HEK293 (cell line): Measurements from ENCODE around the gene ACP7.

Source experiments
- BCL11B ChIP-seq: fragments of 450-650 bp; formaldehyde crosslinking; IDR thresholded peaks from 2 replicates; pipeline ENCODE4 v1.5.1; 2016; ENCODE audit warnings: low read depth, missing biosample characterization, missing genetic modification characterization
- EGR2 ChIP-seq: fragments of 450-650 bp; formaldehyde crosslinking; IDR thresholded peaks from 2 replicates; pipeline ENCODE4 v1.5.1; 2016; ENCODE audit warnings: low read depth, missing biosample characterization, missing genetic modification characterization
- HOXC10 ChIP-seq: sonication (generic); formaldehyde crosslinking; IDR thresholded peaks from 2 replicates; pipeline ENCODE4 v1.8.1; 2023; ENCODE audit warnings: mild to moderate bottlenecking, missing genetic modification reagents
- KLF1 ChIP-seq: fragments of 450-650 bp; formaldehyde crosslinking; IDR thresholded peaks from 2 replicates; pipeline ENCODE4 v1.5.1; 2016; ENCODE audit warnings: missing biosample characterization, missing genetic modification characterization
- KLF16 ChIP-seq: fragments of 450-650 bp; formaldehyde crosslinking; IDR thresholded peaks from 2 replicates; pipeline ENCODE4 v1.5.1; 2017; ENCODE audit warnings: missing biosample characterization, missing genetic modification characterization
- MEIS1 ChIP-seq: sonication (generic); formaldehyde crosslinking; IDR thresholded peaks from 2 replicates; pipeline ENCODE4 v1.8.1; 2022; ENCODE audit warnings: missing genetic modification reagents, mild to moderate bottlenecking, borderline replicate concordance
- PRDM2 ChIP-seq: fragments of 450-650 bp; formaldehyde crosslinking; IDR thresholded peaks from 2 replicates; pipeline ENCODE4 v1.5.1; 2016; ENCODE audit warnings: missing biosample characterization, missing genetic modification characterization, borderline replicate concordance
- RBAK ChIP-seq: fragments of 450-650 bp; formaldehyde crosslinking; IDR thresholded peaks from 2 replicates; pipeline ENCODE4 v1.5.1; 2016; ENCODE audit warnings: missing biosample characterization, missing genetic modification characterization
- SP2 ChIP-seq: fragments of 450-650 bp; formaldehyde crosslinking; IDR thresholded peaks from 2 replicates; pipeline ENCODE4 v1.5.1; 2016; ENCODE audit warnings: missing biosample characterization, missing genetic modification characterization
- ZBTB8A ChIP-seq: fragments of 450-650 bp; formaldehyde crosslinking; IDR thresholded peaks from 2 replicates; pipeline ENCODE4 v1.5.1; 2016; ENCODE audit warnings: missing biosample characterization, missing genetic modification characterization
- ZNF112 ChIP-seq: fragments of 450-650 bp; formaldehyde crosslinking; IDR thresholded peaks from 2 replicates; pipeline ENCODE4 v1.5.0; 2017; ENCODE audit warnings: missing biosample characterization, missing genetic modification characterization
- ZNF114 ChIP-seq: fragments of 450-650 bp; formaldehyde crosslinking; IDR thresholded peaks from 2 replicates; pipeline ENCODE4 v1.5.0; 2017; ENCODE audit warnings: missing biosample characterization, missing genetic modification characterization
- ZNF174 ChIP-seq: fragments of 450-650 bp; formaldehyde crosslinking; IDR thresholded peaks from 2 replicates; pipeline ENCODE4 v1.5.0; 2017; ENCODE audit warnings: missing biosample characterization, mild to moderate bottlenecking, missing genetic modification characterization
- ZNF184 ChIP-seq: fragments of 450-650 bp; IDR thresholded peaks from 2 replicates; pipeline ENCODE4 v1.5.1; 2018; ENCODE audit warnings: missing biosample characterization, mild to moderate bottlenecking, missing genetic modification characterization
- ZNF211 ChIP-seq: fragments of 450-650 bp; formaldehyde crosslinking; IDR thresholded peaks from 2 replicates; pipeline ENCODE4 v1.5.1; 2016; ENCODE audit warnings: low read depth, missing biosample characterization, missing genetic modification characterization
- ZNF223 ChIP-seq: fragments of 450-650 bp; formaldehyde crosslinking; IDR thresholded peaks from 2 replicates; pipeline ENCODE4 v1.5.1; 2016; ENCODE audit warnings: missing biosample characterization, missing genetic modification characterization
- ZNF266 ChIP-seq: fragments of 450-650 bp; formaldehyde crosslinking; IDR thresholded peaks from 2 replicates; pipeline ENCODE4 v1.5.1; 2016; ENCODE audit warnings: missing biosample characterization, missing genetic modification characterization, low read depth
- ZNF292 ChIP-seq: fragments of 450-650 bp; formaldehyde crosslinking; IDR thresholded peaks from 2 replicates; pipeline ENCODE4 v1.5.1; 2016; ENCODE audit warnings: low read depth, missing biosample characterization, missing genetic modification characterization, borderline replicate concordance
- ZNF518A ChIP-seq: fragments of 450-650 bp; formaldehyde crosslinking; conservative IDR thresholded peaks from 2 replicates; pipeline ENCODE4 v1.5.1; 2016; ENCODE audit warnings: low read depth, missing biosample characterization, missing genetic modification characterization
- ZNF548 ChIP-seq: fragments of 450-650 bp; formaldehyde crosslinking; IDR thresholded peaks from 2 replicates; pipeline ENCODE4 v1.5.1; 2016; ENCODE audit warnings: missing biosample characterization, missing genetic modification characterization
- ZNF660 ChIP-seq: fragments of 450-650 bp; IDR thresholded peaks from 2 replicates; pipeline ENCODE4 v1.5.1; 2018; ENCODE audit warnings: missing biosample characterization, mild to moderate bottlenecking, missing genetic modification characterization
- ZNF837 ChIP-seq: fragments of 450-650 bp; formaldehyde crosslinking; IDR thresholded peaks from 2 replicates; pipeline ENCODE4 v1.5.1; 2016; ENCODE audit warnings: missing biosample characterization, missing genetic modification characterization
- ZNF843 ChIP-seq: fragments of 450-650 bp; formaldehyde crosslinking; IDR thresholded peaks from 2 replicates; pipeline ENCODE4 v1.5.1; 2016; ENCODE audit warnings: missing biosample characterization, missing genetic modification characterization
- ZXDB ChIP-seq: fragments of 450-650 bp; formaldehyde crosslinking; IDR thresholded peaks from 2 replicates; pipeline ENCODE4 v1.5.1; 2016; ENCODE audit warnings: missing biosample characterization, missing genetic modification characterization
- TF ChIP-seq, protein P1 (sequence below): IDR thresholded peaks from 2 replicates; pipeline ENCODE4 v1.6.1; 2011; ENCODE audit warnings: mild to moderate bottlenecking, low read depth, low read length, borderline replicate concordance
- TF ChIP-seq, protein P2 (sequence below): fragments of 450-650 bp; formaldehyde crosslinking; IDR thresholded peaks from 2 replicates; pipeline ENCODE4 v1.5.1; 2016; ENCODE audit warnings: missing biosample characterization, missing genetic modification characterization

ACP7 gene

GRCh38 chr19:39156326-39157230 lies 72.4 kb downstream of the ACP7 start (continued):
- TF ChIP-seq ZBTB8A (tag by site-specific recombination), result peak; percentile 55
- TF ChIP-seq ZNF837 (tag by site-specific recombination), result no peak
- no peak for TF ChIP-seq ZNF112 (tag by site-specific recombination)
- no peak for TF ChIP-seq ZNF518A (tag by site-specific recombination)
- no peak for TF ChIP-seq ZXDB
- TF ChIP-seq SP2 (tag by site-specific recombination), result peak; percentile 93
- no peak for TF ChIP-seq BCL11B
- TF ChIP-seq, protein P1, sequence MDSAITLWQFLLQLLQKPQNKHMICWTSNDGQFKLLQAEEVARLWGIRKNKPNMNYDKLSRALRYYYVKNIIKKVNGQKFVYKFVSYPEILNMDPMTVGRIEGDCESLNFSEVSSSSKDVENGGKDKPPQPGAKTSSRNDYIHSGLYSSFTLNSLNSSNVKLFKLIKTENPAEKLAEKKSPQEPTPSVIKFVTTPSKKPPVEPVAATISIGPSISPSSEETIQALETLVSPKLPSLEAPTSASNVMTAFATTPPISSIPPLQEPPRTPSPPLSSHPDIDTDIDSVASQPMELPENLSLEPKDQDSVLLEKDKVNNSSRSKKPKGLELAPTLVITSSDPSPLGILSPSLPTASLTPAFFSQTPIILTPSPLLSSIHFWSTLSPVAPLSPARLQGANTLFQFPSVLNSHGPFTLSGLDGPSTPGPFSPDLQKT, result no peak
- no peak for TF ChIP-seq ZNF174
- TF ChIP-seq ZNF660 (tag by site-specific recombination), result no peak
- TF ChIP-seq ZNF548 (tag by site-specific recombination), result no peak
- TF ChIP-seq HOXC10 (CRISPR knock-in tag), result no peak
- TF ChIP-seq ZNF211, result no peak
- no peak for TF ChIP-seq KLF16 (tag by site-specific recombination)
- TF ChIP-seq ZNF223, result 0 out of 2 replicates have a peak, but pooled peaks have one; percentile 42
- TF ChIP-seq, protein P2, sequence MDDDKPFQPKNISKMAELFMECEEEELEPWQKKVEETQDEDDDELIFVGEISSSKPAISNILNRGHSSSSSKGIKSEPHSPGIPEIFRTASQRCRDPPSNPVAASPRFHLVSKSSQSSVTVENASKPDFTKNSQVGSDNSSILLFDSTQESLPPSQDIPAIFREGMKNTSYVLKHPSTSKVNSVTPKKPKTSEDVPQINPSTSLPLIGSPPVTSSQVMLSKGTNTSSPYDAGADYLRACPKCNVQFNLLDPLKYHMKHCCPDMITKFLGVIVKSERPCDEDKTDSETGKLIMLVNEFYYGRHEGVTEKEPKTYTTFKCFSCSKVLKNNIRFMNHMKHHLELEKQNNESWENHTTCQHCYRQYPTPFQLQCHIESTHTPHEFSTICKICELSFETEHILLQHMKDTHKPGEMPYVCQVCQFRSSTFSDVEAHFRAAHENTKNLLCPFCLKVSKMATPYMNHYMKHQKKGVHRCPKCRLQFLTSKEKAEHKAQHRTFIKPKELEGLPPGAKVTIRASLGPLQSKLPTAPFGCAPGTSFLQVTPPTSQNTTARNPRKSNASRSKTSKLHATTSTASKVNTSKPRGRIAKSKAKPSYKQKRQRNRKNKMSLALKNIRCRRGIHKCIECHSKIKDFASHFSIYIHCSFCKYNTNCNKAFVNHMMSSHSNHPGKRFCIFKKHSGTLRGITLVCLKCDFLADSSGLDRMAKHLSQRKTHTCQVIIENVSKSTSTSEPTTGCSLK (tag by site-specific recombination), result no peak; the same call in 1 of the 2 replicates
- TF ChIP-seq PRDM2 (tag by site-specific recombination), result 0 out of 2 replicates have a peak, but pooled peaks have one; percentile 59
- TF ChIP-seq EGR2 (tag by site-specific recombination), result peak; percentile 58; the same call in 1 of the 2 replicates
- 0 out of 2 replicates have a peak, but pooled peaks have one; percentile 12 for TF ChIP-seq ZNF266
- no peak for TF ChIP-seq ZNF184
- TF ChIP-seq RBAK, result no peak
- TF ChIP-seq KLF1 (tag by site-specific recombination), result peak; percentile 84
- no peak for TF ChIP-seq ZNF292 (tag by site-specific recombination)
- TF ChIP-seq MEIS1 (CRISPR knock-in tag), result no peak
- TF ChIP-seq ZNF843, result no peak
- TF ChIP-seq ZNF114 (tag by site-specific recombination), result no peak
